ENCODE data around the gene NFE2.
"Not testable (repeated sequence)": the region's sequence is repeated elsewhere in the genome, so short reads cannot be mapped to it uniquely, and the experiment has no call there.

- TF ChIP-seq, protein P1, sequence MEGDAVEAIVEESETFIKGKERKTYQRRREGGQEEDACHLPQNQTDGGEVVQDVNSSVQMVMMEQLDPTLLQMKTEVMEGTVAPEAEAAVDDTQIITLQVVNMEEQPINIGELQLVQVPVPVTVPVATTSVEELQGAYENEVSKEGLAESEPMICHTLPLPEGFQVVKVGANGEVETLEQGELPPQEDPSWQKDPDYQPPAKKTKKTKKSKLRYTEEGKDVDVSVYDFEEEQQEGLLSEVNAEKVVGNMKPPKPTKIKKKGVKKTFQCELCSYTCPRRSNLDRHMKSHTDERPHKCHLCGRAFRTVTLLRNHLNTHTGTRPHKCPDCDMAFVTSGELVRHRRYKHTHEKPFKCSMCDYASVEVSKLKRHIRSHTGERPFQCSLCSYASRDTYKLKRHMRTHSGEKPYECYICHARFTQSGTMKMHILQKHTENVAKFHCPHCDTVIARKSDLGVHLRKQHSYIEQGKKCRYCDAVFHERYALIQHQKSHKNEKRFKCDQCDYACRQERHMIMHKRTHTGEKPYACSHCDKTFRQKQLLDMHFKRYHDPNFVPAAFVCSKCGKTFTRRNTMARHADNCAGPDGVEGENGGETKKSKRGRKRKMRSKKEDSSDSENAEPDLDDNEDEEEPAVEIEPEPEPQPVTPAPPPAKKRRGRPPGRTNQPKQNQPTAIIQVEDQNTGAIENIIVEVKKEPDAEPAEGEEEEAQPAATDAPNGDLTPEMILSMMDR (IDR thresholded peaks at IDR 0.05): not testable (repeated sequence)
- not testable (repeated sequence) for TF ChIP-seq POLR2A (IDR thresholded peaks at IDR 0.05)
These were observed 24.8 kb upstream of the NFE2 start for GRCh38 chr12:54325442-54326109.

Data from lower leg skin (tissue), 3 donors.